ENCODE data around the gene CACNG4. TPM values are rescaled to one million over a fixed set of nuclear protein-coding genes. Genes with fewer than 3 reads are reported as not detected.

The CACNG4 gene
- total RNA-seq, 1 experiment from 2014 or later, result not detected

DNA sequence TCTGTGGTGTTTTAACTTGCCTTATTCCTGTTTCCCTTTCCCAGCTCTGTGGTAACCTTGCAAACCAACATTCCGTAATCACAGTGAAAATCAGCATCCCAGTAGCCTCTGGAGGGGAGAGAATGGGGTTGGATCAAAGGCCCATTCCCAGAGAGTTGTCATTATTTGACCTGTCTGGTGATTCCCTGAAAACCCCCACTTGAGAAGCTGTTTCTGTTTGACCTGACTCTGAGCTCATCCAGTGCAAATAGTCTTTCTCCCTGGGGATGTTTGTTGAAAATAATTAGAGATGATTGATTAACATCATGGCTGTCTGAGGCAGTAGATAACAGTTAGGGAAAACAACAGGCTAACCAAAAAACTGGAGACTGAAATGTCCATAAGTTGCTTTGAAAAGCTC, 82.9 kb downstream of the CACNG4 start:
- no peak for TF ChIP-seq CEBPB (IDR thresholded peaks at IDR 0.05; ENCODE audit: low read depth)
- TF ChIP-seq EGR1 (IDR thresholded peaks at IDR 0.05; ENCODE audit: low read depth), result no peak
- TF ChIP-seq TCF7L2 (IDR thresholded peaks at IDR 0.05; ENCODE audit: borderline replicate concordance, extremely low read depth, insufficient read depth, insufficient read length), result no peak
- TF ChIP-seq CBX3 (IDR thresholded peaks at IDR 0.05; ENCODE audit: low read depth), result no peak
- TF ChIP-seq MAX (IDR thresholded peaks at IDR 0.05), result no peak
- no peak for TF ChIP-seq EZH2 (IDR thresholded peaks at IDR 0.05)
- no peak for TF ChIP-seq FOSL1 (IDR thresholded peaks at IDR 0.05; ENCODE audit: low read depth)
- TF ChIP-seq EZH2phosphoT487 (IDR thresholded peaks at IDR 0.05; ENCODE audit: borderline replicate concordance), result no peak
- TF ChIP-seq, protein P1, sequence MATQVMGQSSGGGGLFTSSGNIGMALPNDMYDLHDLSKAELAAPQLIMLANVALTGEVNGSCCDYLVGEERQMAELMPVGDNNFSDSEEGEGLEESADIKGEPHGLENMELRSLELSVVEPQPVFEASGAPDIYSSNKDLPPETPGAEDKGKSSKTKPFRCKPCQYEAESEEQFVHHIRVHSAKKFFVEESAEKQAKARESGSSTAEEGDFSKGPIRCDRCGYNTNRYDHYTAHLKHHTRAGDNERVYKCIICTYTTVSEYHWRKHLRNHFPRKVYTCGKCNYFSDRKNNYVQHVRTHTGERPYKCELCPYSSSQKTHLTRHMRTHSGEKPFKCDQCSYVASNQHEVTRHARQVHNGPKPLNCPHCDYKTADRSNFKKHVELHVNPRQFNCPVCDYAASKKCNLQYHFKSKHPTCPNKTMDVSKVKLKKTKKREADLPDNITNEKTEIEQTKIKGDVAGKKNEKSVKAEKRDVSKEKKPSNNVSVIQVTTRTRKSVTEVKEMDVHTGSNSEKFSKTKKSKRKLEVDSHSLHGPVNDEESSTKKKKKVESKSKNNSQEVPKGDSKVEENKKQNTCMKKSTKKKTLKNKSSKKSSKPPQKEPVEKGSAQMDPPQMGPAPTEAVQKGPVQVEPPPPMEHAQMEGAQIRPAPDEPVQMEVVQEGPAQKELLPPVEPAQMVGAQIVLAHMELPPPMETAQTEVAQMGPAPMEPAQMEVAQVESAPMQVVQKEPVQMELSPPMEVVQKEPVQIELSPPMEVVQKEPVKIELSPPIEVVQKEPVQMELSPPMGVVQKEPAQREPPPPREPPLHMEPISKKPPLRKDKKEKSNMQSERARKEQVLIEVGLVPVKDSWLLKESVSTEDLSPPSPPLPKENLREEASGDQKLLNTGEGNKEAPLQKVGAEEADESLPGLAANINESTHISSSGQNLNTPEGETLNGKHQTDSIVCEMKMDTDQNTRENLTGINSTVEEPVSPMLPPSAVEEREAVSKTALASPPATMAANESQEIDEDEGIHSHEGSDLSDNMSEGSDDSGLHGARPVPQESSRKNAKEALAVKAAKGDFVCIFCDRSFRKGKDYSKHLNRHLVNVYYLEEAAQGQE (IDR thresholded peaks at IDR 0.05; ENCODE audit: low read depth), result no peak
- no peak for TF ChIP-seq POLR2AphosphoS5 (IDR thresholded peaks at IDR 0.05; ENCODE audit: low read depth, low read length)
- no peak for TF ChIP-seq SIN3A (IDR thresholded peaks at IDR 0.05; ENCODE audit: low read depth)
- no peak for TF ChIP-seq CTCF (IDR thresholded peaks at IDR 0.05 in 2 of 3, conservative IDR thresholded peaks at IDR 0.05 in 1 of 3; ENCODE audit: borderline replicate concordance in 1 of 3, insufficient read depth in 1 of 3, low read depth in 2 of 3, low read length in 2 of 3)
- TF ChIP-seq RAD21 (IDR thresholded peaks at IDR 0.05; ENCODE audit: low read depth), result no peak
- no peak for TF ChIP-seq ELF1 (IDR thresholded peaks at IDR 0.05; ENCODE audit: borderline replicate concordance, low read depth)
- TF ChIP-seq JUND (IDR thresholded peaks at IDR 0.05), result no peak
- no peak for TF ChIP-seq POLR2A (IDR thresholded peaks at IDR 0.05; ENCODE audit: borderline replicate concordance, extremely low read depth, insufficient read depth, insufficient read length)
- no peak for TF ChIP-seq SP1 (IDR thresholded peaks at IDR 0.05; ENCODE audit: low read depth)
- Histone ChIP-seq H3K27me3 (ENCODE audit: insufficient read depth, low read length) (0 out of 2 replicates have a peak, but pooled peaks cover 4% of the 10 kb centered on the region), H3K4me1 (ENCODE audit: control insufficient read depth in 1 of 2, insufficient read depth in 2 of 2, low read length in 2 of 2) (no peaks in the 10 kb centered on the region), H2AFZ (ENCODE audit: low read depth, low read length, poor library complexity, severe bottlenecking) (no peak overlapping the region), H3K36me3 (ENCODE audit: control insufficient read depth in 1 of 2, insufficient read depth in 2 of 2, low read length in 2 of 2) (no peaks in the 10 kb centered on the region), H3K4me3 (replicated peaks in 1 of 2; ENCODE audit: low read depth in 1 of 2, low read length in 2 of 2) (no peak overlapping the region), H3K27ac (ENCODE audit: low read depth, low read length) (no peak overlapping the region), H3K9me2 (ENCODE audit: insufficient read depth) (no peaks in the 10 kb centered on the region), H4K20me1 (ENCODE audit: insufficient read depth) (no peaks in the 10 kb centered on the region), H3K9me3 (ENCODE audit: control insufficient read depth in 1 of 2, insufficient read depth in 1 of 2, low read depth in 1 of 2, low read length in 2 of 2) (peaks cover 11 to 13% of the 10 kb centered on the region in 2 experiments; a peak in 1 of 4 replicates), H3K4me2 (ENCODE audit: low read length) (no peak overlapping the region), H3K9ac (ENCODE audit: low read length) (no peak overlapping the region), H3K79me2 (ENCODE audit: insufficient read depth, low read length) (no peaks in the 10 kb centered on the region)
- intact Hi-C loops (cut with micrococcal nuclease), result no loop called here
- BruUV-seq (replicated peaks), result no TSS peak
- ATAC-seq (no peak), DNase-seq (ENCODE audit: low read depth, low spot score) (no peak)
- ChIA-PET RAD21 (ENCODE audit: low non-redundant PET in 1 of 2, low total read pairs in 2 of 2, uncharacterized antibody in 2 of 2, unreplicated experiment in 2 of 2) (no interaction called here), CTCF (no interaction called here), POLR2A (no interaction called here)

All from HCT116 (cell line).